ENCODE data around the gene CFAP210.

Gene CFAP210

DNA sequence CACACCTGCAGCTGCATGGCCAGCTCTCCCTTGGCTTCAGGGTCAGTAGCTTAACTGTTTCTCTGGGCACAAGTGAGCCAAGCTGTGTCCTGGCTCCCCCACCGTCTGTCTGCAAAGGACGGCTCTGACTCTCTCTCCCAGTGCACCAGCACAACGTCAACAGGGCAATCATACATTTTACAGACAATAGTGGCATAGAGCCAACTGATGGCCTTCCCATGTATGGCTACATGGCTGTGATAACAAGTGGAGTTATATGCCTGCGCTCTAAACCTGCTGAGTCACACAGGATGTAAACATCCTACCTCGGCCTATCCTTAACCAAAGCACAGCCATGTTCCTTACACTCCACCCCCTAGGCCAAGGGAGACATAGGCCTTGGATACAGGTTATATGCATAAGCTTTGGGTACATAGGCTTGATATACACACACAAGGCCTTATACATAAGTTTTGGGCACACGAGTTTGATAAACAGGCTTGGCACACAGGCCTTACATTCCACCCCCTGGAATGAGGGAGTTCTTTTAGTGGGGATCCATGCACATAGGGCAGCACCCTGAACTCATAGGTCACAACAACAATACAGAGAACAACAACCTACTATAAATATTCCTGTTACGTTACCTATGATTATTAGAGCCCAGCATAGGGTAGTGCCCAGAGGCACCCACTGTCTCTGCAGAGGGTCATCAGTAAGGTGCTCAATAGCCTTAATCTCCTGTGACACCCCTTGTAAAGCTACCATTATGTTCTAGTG, 17.7 kb upstream of the CFAP210 start:
- H3K9me3 ChIP-seq (ENCODE audit: insufficient read depth, low read depth, low read length), result no peaks in the 10 kb centered on the region

DNA sequence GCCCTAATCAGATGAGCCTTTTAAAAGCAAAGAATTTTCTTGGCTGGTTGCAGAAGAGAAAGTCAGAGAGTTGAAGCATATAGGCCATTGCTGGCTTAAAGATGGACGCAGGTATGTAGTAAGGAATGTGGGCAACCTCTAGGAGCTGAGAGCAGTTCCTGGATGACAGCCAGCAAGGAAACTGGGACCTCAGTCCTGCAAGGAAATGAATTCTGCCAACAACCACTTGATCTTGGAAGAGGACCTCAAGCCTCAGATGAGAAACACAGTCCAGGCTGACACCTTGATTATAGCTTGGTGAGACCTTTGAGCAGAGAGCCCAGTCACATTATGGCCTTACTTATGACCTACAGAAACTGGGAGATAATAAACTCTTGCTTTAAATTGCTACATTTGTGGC, 15.8 kb upstream of the CFAP210 start:
- H3K18ac ChIP-seq (ENCODE audit: low read length), result no peak overlapping the region

More for the DNA sequence above, 17.7 kb upstream of the CFAP210 start:
- Histone ChIP-seq H4K12ac (ENCODE audit: low read depth, low read length) (no peak overlapping the region), H3K79me1 (ENCODE audit: low read length) (no peaks in the 10 kb centered on the region), H3K4me3 (ENCODE audit: low read depth, low read length) (no peak overlapping the region), H2BK120ac (ENCODE audit: insufficient read depth, low read length, poor library complexity) (no peak overlapping the region), H4K8ac (ENCODE audit: low read depth, low read length) (no peak overlapping the region), H3K4me1 (ENCODE audit: control insufficient read depth in 1 of 2, insufficient read depth in 2 of 2, low read length in 2 of 2) (peaks cover 0 to 2% of the 10 kb centered on the region in 2 experiments), H3K36me3 (ENCODE audit: control insufficient read depth in 1 of 2, insufficient read depth in 2 of 2, low read length in 2 of 2) (peaks cover 3 to 5% of the 10 kb centered on the region in 2 experiments), H3K14ac (ENCODE audit: low read length) (no peak overlapping the region), H2BK5ac (ENCODE audit: low read depth, low read length, poor library complexity) (no peak overlapping the region), H3K4ac (ENCODE audit: low read depth, low read length) (no peak overlapping the region), H3K18ac (ENCODE audit: low read length) (no peak overlapping the region), H3K27ac (ENCODE audit: low read depth, low read length) (no peak overlapping the region), H4K91ac (ENCODE audit: low read depth, low read length) (no peak overlapping the region), H2AFZ (ENCODE audit: insufficient read depth, low read length, poor library complexity) (no peak overlapping the region), H3K9ac (ENCODE audit: low read length) (no peak overlapping the region), H3K4me2 (ENCODE audit: low read length) (no peak overlapping the region), H2BK12ac (ENCODE audit: low read length) (no peak overlapping the region), H3K27me3 (ENCODE audit: insufficient read depth, low read length) (no peaks in the 10 kb centered on the region), H3K23ac (ENCODE audit: low read length) (no peak overlapping the region), H3K79me2 (ENCODE audit: control insufficient read depth, insufficient read depth, low read length, poor library complexity) (no peaks in the 10 kb centered on the region), H2AK5ac (ENCODE audit: low read length) (no peak overlapping the region)
- no peak for DNase-seq
- WGBS (ENCODE audit: extremely low coverage, insufficient coverage, insufficient read length), result no CpG with 5 or more reads among the region's 7 CpGs

DNA sequence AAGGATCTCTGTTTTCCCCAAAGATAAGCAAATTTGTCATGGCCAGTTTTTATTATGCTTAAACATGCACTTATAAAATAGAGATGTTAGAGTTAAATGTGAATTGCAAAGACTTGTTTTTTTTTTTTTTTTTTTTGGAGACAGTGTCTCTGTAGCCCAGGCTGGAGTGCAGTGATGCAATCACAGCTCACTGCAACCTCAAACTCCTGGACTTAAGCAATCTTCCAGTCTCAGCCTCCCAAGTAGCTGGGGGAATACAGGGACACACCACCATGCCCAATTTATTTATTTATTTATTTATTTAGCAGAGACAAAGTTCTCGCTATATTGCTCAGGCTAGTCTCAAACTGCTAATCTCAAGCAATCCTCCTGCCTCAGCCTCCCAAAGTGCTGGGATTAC, 15.1 kb upstream of the CFAP210 start:
- no peak for DNase-seq
- Histone ChIP-seq H4K91ac (ENCODE audit: low read depth, low read length) (no peak overlapping the region), H2BK120ac (ENCODE audit: insufficient read depth, low read length, poor library complexity) (no peak overlapping the region), H3K4me3 (ENCODE audit: low read depth, low read length) (no peak overlapping the region), H3K14ac (ENCODE audit: low read length) (no peak overlapping the region), H3K79me1 (ENCODE audit: low read length) (no peaks in the 10 kb centered on the region), H2AK5ac (ENCODE audit: low read length) (no peak overlapping the region), H3K9me3 (ENCODE audit: insufficient read depth, low read depth, low read length) (no peaks in the 10 kb centered on the region), H2BK5ac (ENCODE audit: low read depth, low read length, poor library complexity) (no peak overlapping the region), H4K8ac (ENCODE audit: low read depth, low read length) (no peak overlapping the region), H2AFZ (ENCODE audit: insufficient read depth, low read length, poor library complexity) (no peak overlapping the region), H3K27me3 (ENCODE audit: insufficient read depth, low read length) (no peaks in the 10 kb centered on the region), H3K23ac (ENCODE audit: low read length) (no peak overlapping the region), H3K9ac (ENCODE audit: low read length) (no peak overlapping the region), H3K4me2 (ENCODE audit: low read length) (no peak overlapping the region), H4K12ac (ENCODE audit: low read depth, low read length) (no peak overlapping the region), H3K4me1 (ENCODE audit: control insufficient read depth in 1 of 2, insufficient read depth in 2 of 2, low read length in 2 of 2) (no peaks in the 10 kb centered on the region), H3K79me2 (ENCODE audit: control insufficient read depth, insufficient read depth, low read length, poor library complexity) (no peaks in the 10 kb centered on the region), H3K18ac (ENCODE audit: low read length) (no peak overlapping the region), H3K36me3 (ENCODE audit: control insufficient read depth in 1 of 2, insufficient read depth in 2 of 2, low read length in 2 of 2) (peaks cover 3 to 5% of the 10 kb centered on the region in 2 experiments), H3K27ac (ENCODE audit: low read depth, low read length) (no peak overlapping the region), H3K4ac (ENCODE audit: low read depth, low read length) (no peak overlapping the region), H2BK12ac (ENCODE audit: low read length) (no peak overlapping the region)
- no CpG with 5 or more reads among the region's 1 CpG for WGBS (ENCODE audit: extremely low coverage, insufficient coverage, insufficient read length)

More for the DNA sequence above, 15.8 kb upstream of the CFAP210 start:
- H3K9ac ChIP-seq (ENCODE audit: low read length), result no peak overlapping the region
- H3K4me2 ChIP-seq (ENCODE audit: low read length), result no peak overlapping the region
- no CpG with 5 or more reads among the region's 1 CpG for WGBS (ENCODE audit: extremely low coverage, insufficient coverage, insufficient read length)
- no peak overlapping the region for H3K27ac ChIP-seq (ENCODE audit: low read depth, low read length)
- H3K27me3 ChIP-seq (ENCODE audit: insufficient read depth, low read length), result no peaks in the 10 kb centered on the region
- no peaks in the 10 kb centered on the region for H3K79me1 ChIP-seq (ENCODE audit: low read length)
- H3K79me2 ChIP-seq (ENCODE audit: control insufficient read depth, insufficient read depth, low read length, poor library complexity), result no peaks in the 10 kb centered on the region
- DNase-seq, result no peak
- no peaks in the 10 kb centered on the region for H3K4me1 ChIP-seq (ENCODE audit: control insufficient read depth in 1 of 2, insufficient read depth in 2 of 2, low read length in 2 of 2)
- no peak overlapping the region for H3K4ac ChIP-seq (ENCODE audit: low read depth, low read length)
- H3K14ac ChIP-seq (ENCODE audit: low read length), result no peak overlapping the region
- no peak overlapping the region for H2AK5ac ChIP-seq (ENCODE audit: low read length)
- no peaks in the 10 kb centered on the region for H3K9me3 ChIP-seq (ENCODE audit: insufficient read depth, low read depth, low read length)
- no peak overlapping the region for H4K12ac ChIP-seq (ENCODE audit: low read depth, low read length)
- H2BK120ac ChIP-seq (ENCODE audit: insufficient read depth, low read length, poor library complexity), result no peak overlapping the region
- no peak overlapping the region for H3K4me3 ChIP-seq (ENCODE audit: low read depth, low read length)
- H2BK5ac ChIP-seq (ENCODE audit: low read depth, low read length, poor library complexity), result no peak overlapping the region
- no peak overlapping the region for H4K8ac ChIP-seq (ENCODE audit: low read depth, low read length)
- H2AFZ ChIP-seq (ENCODE audit: insufficient read depth, low read length, poor library complexity), result no peak overlapping the region
- no peak overlapping the region for H4K91ac ChIP-seq (ENCODE audit: low read depth, low read length)
- H2BK12ac ChIP-seq (ENCODE audit: low read length), result no peak overlapping the region
- H3K23ac ChIP-seq (ENCODE audit: low read length), result no peak overlapping the region
- peaks cover 3 to 5% of the 10 kb centered on the region in 2 experiments for H3K36me3 ChIP-seq (ENCODE audit: control insufficient read depth in 1 of 2, insufficient read depth in 2 of 2, low read length in 2 of 2)

DNA sequence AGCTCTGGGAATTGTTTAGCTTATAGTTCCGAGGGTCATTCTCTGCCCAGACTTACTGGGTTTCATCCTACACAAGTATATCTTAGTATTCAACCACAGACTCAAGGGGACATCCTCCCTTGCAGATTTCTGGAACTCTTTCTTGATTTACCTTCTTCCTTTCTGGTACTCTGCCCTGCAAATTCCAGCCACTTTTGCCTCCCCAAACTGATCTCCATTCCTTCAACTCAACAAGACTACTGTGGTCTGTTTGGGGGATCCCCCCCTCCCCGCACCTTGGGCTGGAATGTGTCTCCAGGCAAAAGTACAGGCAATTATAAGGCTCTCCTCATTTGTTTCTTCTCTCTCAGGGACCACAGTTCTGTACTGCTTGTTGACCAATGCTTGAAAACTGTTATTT, 13.4 kb upstream of the CFAP210 start:
- Histone ChIP-seq H3K4me2 (ENCODE audit: low read length) (no peak overlapping the region), H3K9ac (ENCODE audit: low read length) (no peak overlapping the region), H4K8ac (ENCODE audit: low read depth, low read length) (no peak overlapping the region), H2AFZ (ENCODE audit: insufficient read depth, low read length, poor library complexity) (no peak overlapping the region), H2BK120ac (ENCODE audit: insufficient read depth, low read length, poor library complexity) (no peak overlapping the region), H3K14ac (ENCODE audit: low read length) (no peak overlapping the region), H3K27ac (ENCODE audit: low read depth, low read length) (no peak overlapping the region), H3K23ac (ENCODE audit: low read length) (no peak overlapping the region), H2BK5ac (ENCODE audit: low read depth, low read length, poor library complexity) (no peak overlapping the region), H3K4me1 (ENCODE audit: control insufficient read depth in 1 of 2, insufficient read depth in 2 of 2, low read length in 2 of 2) (no peaks in the 10 kb centered on the region), H3K79me2 (ENCODE audit: control insufficient read depth, insufficient read depth, low read length, poor library complexity) (no peaks in the 10 kb centered on the region), H3K36me3 (ENCODE audit: control insufficient read depth in 1 of 2, insufficient read depth in 2 of 2, low read length in 2 of 2) (peaks cover 3 to 5% of the 10 kb centered on the region in 2 experiments), H3K27me3 (ENCODE audit: insufficient read depth, low read length) (no peaks in the 10 kb centered on the region), H3K79me1 (ENCODE audit: low read length) (no peaks in the 10 kb centered on the region), H4K91ac (ENCODE audit: low read depth, low read length) (no peak overlapping the region), H4K12ac (ENCODE audit: low read depth, low read length) (peak overlapping the region; percentile 18), H3K4ac (ENCODE audit: low read depth, low read length) (no peak overlapping the region), H2BK12ac (ENCODE audit: low read length) (no peak overlapping the region), H2AK5ac (ENCODE audit: low read length) (no peak overlapping the region), H3K9me3 (ENCODE audit: insufficient read depth, low read depth, low read length) (no peaks in the 10 kb centered on the region), H3K4me3 (ENCODE audit: low read depth, low read length) (no peak overlapping the region), H3K18ac (ENCODE audit: low read length) (no peak overlapping the region)
- DNase-seq, result no peak
- no CpG with 5 or more reads among the region's 2 CpGs for WGBS (ENCODE audit: extremely low coverage, insufficient coverage, insufficient read length)
